Right atrium auricular region (tissue), 2 donors: ENCODE results near the gene MASP1. TPM values are rescaled to one million over a fixed set of nuclear protein-coding genes. Genes with fewer than 3 reads are reported as not detected.

ENCODE experiments used
- DNase-seq: peaks from one replicate; pipeline ENCODE4 v3.0.0-alpha.2; 2019; ENCODE audit warnings: low spot score
- H3K27ac ChIP-seq, 2 donors: fragments of 200-600 bp; sonication (generic); 1 replicate in 1 of 2; 2 replicates in 1 of 2; pipeline ENCODE4 v1.5.1; 2016 to 2019
- H3K27me3 ChIP-seq, 2 donors: fragments of 200-600 bp; sonication (generic); one replicate each; pipeline versions ENCODE4 v1.5.1 to v1.6.0; 2017 to 2019
- H3K36me3 ChIP-seq: fragments of 200-600 bp; sonication (generic); one replicate; pipeline ENCODE4 v1.5.1; 2016
- H3K4me1 ChIP-seq, 2 donors: fragments of 200-600 bp; sonication (generic); one replicate each; pipeline versions ENCODE4 v1.5.1 to v1.6.0; 2017 to 2019
- H3K4me3 ChIP-seq, 2 donors: fragments of 200-600 bp; sonication (generic); 1 replicate in 1 of 2; 2 replicates in 1 of 2; pipeline ENCODE4 v1.5.1; 2017 to 2019; ENCODE audit warnings: mild to moderate bottlenecking in 1 of 2, moderate library complexity in 1 of 2
- H3K9me3 ChIP-seq, 2 donors: fragments of 200-600 bp; sonication (generic); one replicate each; pipeline ENCODE4 v1.5.1; 2019
- CTCF ChIP-seq, 2 donors: fragments of 200-600 bp; sonication (generic); IDR thresholded peaks; one replicate each; pipeline ENCODE4 v1.5.1; 2019; ENCODE audit warnings: antibody characterized with exemption in 2 of 2
- total RNA-seq, 2 donors: library from RNA; depleted of rRNA; stranded (reverse); fragments of >200 nt; gene quantifications; one replicate each; pipeline ENCODE4 v1.1.0, GENCODE V29; 2016

Gene MASP1
- total RNA-seq, 2 donors from 2014 or later = 26.2 to 27.6 TPM

- no peak for DNase-seq
- Histone ChIP-seq H3K27ac (no peak overlapping the region), H3K9me3 (no peaks in the 10 kb centered on the region), H3K36me3 (no peaks in the 10 kb centered on the region), H3K27me3 (no peaks in the 10 kb centered on the region), H3K4me1 (no peaks in the 10 kb centered on the region), H3K4me3 (no peak overlapping the region)
- no peak for TF ChIP-seq CTCF (IDR thresholded peaks at IDR 0.05)
Observed at GRCh38 chr3:187198490-187198889, 93.0 kb downstream of the MASP1 start.

- Histone ChIP-seq H3K27me3 (no peaks in the 10 kb centered on the region), H3K27ac (no peak within 1 kb of the TSS), H3K9me3 (no peaks in the 10 kb centered on the region), H3K4me1 (no peaks in the 10 kb centered on the region), H3K36me3 (no peaks in the 10 kb centered on the region), H3K4me3 (no peak within 1 kb of the TSS)
- no peak for DNase-seq
- TF ChIP-seq CTCF (IDR thresholded peaks at IDR 0.05) = no peak
Observed at GRCh38 chr3:187197335-187197649, 94.2 kb downstream of the MASP1 start, which contains the start of gene RTP1. Gene RTP1 (plus strand): TSS chr3:187197486. CDS start chr3:187197516, 30 bp downstream.

- Histone ChIP-seq H3K4me3 (no peak overlapping the region), H3K27ac (no peak overlapping the region), H3K9me3 (no peaks in the 10 kb centered on the region), H3K27me3 (no peaks in the 10 kb centered on the region), H3K4me1 (no peaks in the 10 kb centered on the region), H3K36me3 (no peaks in the 10 kb centered on the region)
- no peak for DNase-seq
- no peak for TF ChIP-seq CTCF (IDR thresholded peaks at IDR 0.05)
Observed at GRCh38 chr3:187196573-187197334, 94.8 kb downstream of the MASP1 start.

- Histone ChIP-seq H3K27ac (no peak overlapping the region), H3K4me3 (no peak overlapping the region), H3K36me3 (no peaks in the 10 kb centered on the region), H3K27me3 (no peaks in the 10 kb centered on the region), H3K9me3 (no peaks in the 10 kb centered on the region), H3K4me1 (peaks cover 0 to 6% of the 10 kb centered on the region in 2 donors)
- no peak for TF ChIP-seq CTCF (IDR thresholded peaks at IDR 0.05)
- DNase-seq = no peak
Observed at GRCh38 chr3:187193181-187193580, 98.4 kb downstream of the MASP1 start.

- Histone ChIP-seq H3K4me3 (no peak overlapping the region), H3K36me3 (no peaks in the 10 kb centered on the region), H3K27me3 (no peaks in the 10 kb centered on the region), H3K27ac (no peak overlapping the region), H3K4me1 (peaks cover 0 to 24% of the 10 kb centered on the region in 2 donors), H3K9me3 (no peaks in the 10 kb centered on the region)
- no peak for TF ChIP-seq CTCF (IDR thresholded peaks at IDR 0.05)
- DNase-seq = no peak
Observed at GRCh38 chr3:187191271-187191670, 100.3 kb downstream of the MASP1 start.

- H3K27ac ChIP-seq = no peak overlapping the region
- H3K9me3 ChIP-seq = no peaks in the 10 kb centered on the region
- no peak for DNase-seq
- H3K27me3 ChIP-seq = no peaks in the 10 kb centered on the region
- TF ChIP-seq CTCF (IDR thresholded peaks at IDR 0.05) = no peak
- peaks cover 0 to 28% of the 10 kb centered on the region in 2 donors for H3K4me1 ChIP-seq
- H3K4me3 ChIP-seq = no peak overlapping the region
- H3K36me3 ChIP-seq = no peaks in the 10 kb centered on the region
Observed at GRCh38 chr3:187188931-187189330, 102.6 kb downstream of the MASP1 start.
